Panc1 (cell line): Measurements from ENCODE around the gene OR52W1.
A peak's percentile ranks its signal among the peaks of the same experiment; 100 is the strongest.

ENCODE experiments used
- CTCF ChIP-seq: fragments of 450-650 bp; IDR thresholded peaks from 2 replicates; pipeline ENCODE4 v1.5.1; 2017; ENCODE audit warnings: mild to moderate bottlenecking
- POLR2AphosphoS5 ChIP-seq: IDR thresholded peaks from 2 replicates; pipeline ENCODE4 v1.6.1; 2012; ENCODE audit warnings: mild to moderate bottlenecking, low read depth, low read length, moderate library complexity
- REST ChIP-seq, 2 experiments: IDR thresholded peaks; 2 replicates each; pipeline ENCODE4 v1.6.1; 2011 to 2012; ENCODE audit warnings: low read depth in 2 of 2, control low read depth in 1 of 2, low read length in 1 of 2, mild to moderate bottlenecking in 1 of 2, moderate library complexity in 1 of 2; ENCODE audit not compliant: insufficient read depth in 1 of 2
- SIN3A ChIP-seq: IDR thresholded peaks from 2 replicates; pipeline ENCODE4 v1.6.1; 2012; ENCODE audit warnings: low read depth, mild to moderate bottlenecking, low read length, moderate library complexity, borderline replicate concordance; ENCODE audit not compliant: insufficient read depth

GRCh38 chr11:6234387-6235107 lies 35.5 kb downstream of the OR52W1 start, which contains the start of gene FHIP1B:
- TF ChIP-seq CTCF = no peak
- TF ChIP-seq POLR2AphosphoS5 = peak; percentile 77
- TF ChIP-seq SIN3A = peak; percentile 90
- TF ChIP-seq REST (IDR thresholded peaks at IDR 0.05; ENCODE audit: insufficient read depth in 1 of 2, low read depth in 2 of 2, low read length in 1 of 2) = peak in 1 of 2 experiments; percentile 61; a peak in 1 of 4 replicates
